Stomach (tissue), 4 donors: Measurements from ENCODE around the gene CCDC146.

Experiments
- CTCF ChIP-seq, 7 experiments: fragments of 450-650 bp in 4 of 7; fragments of 200-600 bp in 3 of 7; sonication (generic) in 3 of 7; IDR thresholded peaks; one replicate each; pipeline ENCODE4 v1.5.1; 2016 to 2019; ENCODE audit warnings: antibody characterized with exemption in 7 of 7, control low read depth in 2 of 7, mild to moderate bottlenecking in 1 of 7
- POLR2A ChIP-seq, 4 donors: fragments of 450-650 bp; IDR thresholded peaks; one replicate each; pipeline ENCODE4 v1.6.1; 2016; ENCODE audit warnings: antibody characterized with exemption in 4 of 4, control low read depth in 2 of 4, mild to moderate bottlenecking in 1 of 4, moderate library complexity in 1 of 4

GRCh38 chr7:77288676-77289320 lies 166.4 kb downstream of the CCDC146 start:
- TF ChIP-seq CTCF (IDR thresholded peaks at IDR 0.05) (no peak), POLR2A (IDR thresholded peaks at IDR 0.05) (no peak)
